GM19324 (cell line): ENCODE results near the gene NEU2.
A peak's percentile ranks its signal among the peaks of the same experiment; 100 is the strongest.
"Not testable (repeated sequence)": the region's sequence is repeated elsewhere in the genome, so short reads cannot be mapped to it uniquely, and the experiment has no call there.

Source experiments
- ATAC-seq: cut with Tn5 transposase; IDR thresholded peaks from one replicate; pipeline ENCODE4 v1.9.1; 2021; ENCODE audit warnings: mild to moderate bottlenecking, moderate library complexity; ENCODE audit not compliant: unreplicated experiment, low FRiP score

NEU2 gene

DNA sequence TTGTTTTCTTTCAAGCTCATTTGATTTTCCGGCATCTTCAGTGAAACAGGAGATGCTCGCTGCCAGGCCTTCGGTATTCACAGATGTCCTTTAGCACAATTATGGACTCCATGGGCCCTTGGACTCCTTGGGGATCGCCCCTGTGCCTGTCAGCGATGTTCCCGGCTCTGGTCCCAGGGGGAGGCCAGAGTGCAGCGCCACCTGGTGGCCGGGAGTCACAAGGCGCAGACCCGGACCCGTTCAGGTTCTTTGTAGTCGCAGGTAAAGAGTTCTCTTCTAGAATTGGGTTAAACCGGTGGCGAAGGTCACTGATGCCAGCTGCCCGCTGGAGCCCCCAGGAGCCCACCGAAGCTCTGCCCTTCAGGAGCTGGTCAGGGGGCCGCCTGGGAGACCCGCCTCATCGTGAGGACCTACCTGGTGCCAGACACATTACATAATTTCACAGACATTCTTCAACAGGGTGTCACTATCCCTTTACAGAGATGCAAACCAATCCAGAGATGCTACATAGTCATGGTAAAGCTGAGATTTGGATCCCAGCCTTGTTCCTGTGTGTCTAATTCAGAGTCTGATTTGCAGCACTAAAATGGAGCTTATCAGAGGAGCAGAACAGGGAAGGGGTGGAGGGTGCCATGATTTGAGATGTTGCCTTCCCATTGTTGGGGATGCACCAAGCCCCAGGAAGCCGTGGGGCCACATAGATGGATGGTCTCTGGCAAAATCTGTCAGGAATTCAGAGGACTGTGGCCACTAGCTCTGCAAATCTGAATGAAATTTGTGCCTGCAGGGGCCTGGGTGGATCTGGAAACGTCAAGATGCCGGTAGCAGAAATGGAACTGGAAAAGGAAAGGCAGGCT, 21.7 kb downstream of the NEU2 start:
- ATAC-seq, result no peak

- no peak for ATAC-seq
These were observed 22.9 kb downstream of the NEU2 start for GRCh38 chr2:233055362-233055761.

DNA sequence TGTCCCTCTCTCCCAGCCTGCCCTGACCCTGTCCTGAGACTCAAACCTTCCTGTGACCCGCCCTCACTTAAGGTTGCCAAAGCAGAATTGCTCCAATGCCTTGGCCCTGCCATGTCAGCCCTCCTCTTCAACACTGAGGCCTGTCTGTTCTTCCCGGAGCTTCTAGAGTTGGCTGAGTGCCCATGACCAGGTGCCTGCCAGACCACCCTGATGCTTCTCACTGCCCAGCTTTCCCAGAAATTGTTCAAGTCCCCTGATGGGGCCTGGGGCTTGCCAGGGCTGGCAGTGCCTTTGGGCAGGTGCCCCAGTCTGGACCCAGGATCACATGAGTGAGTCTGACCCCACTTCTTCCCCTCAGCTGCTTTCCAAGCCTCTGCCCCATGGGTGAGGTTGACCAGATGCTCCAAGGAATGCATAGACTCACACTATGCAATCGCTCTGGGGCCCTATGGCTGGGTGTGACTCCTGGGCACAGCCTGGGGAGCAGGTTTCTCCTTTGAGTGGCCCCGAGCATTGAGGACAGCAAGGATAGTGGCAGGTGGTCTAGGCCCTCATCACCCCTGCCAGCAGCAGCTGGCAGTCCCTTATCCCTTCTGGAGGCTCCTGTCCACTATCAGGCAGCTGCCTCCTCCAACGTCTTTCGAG, 24.6 kb downstream of the NEU2 start:
- ATAC-seq, result no peak

GRCh38 chr2:233058717-233059546, 26.5 kb downstream of the NEU2 start:
- no peak for ATAC-seq

DNA sequence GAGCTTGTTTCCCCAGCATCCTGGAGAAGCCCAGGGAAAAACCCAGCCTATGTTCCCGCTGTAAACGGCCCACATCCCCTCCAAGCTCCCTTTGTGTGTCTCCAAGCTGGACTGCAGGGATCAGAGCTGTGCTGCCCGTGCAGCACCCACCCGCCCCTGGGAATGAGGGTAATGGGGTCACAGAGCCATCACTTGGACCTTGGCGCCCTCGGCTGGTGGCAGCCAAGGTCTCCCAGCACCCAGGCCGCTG, 27.0 kb downstream of the NEU2 start:
- ATAC-seq, result no peak

GRCh38 chr2:233059797-233060500, 27.5 kb downstream of the NEU2 start, which contains the start of gene INPP5D:
Gene INPP5D, plus strand, starts transcription at chr2:233060342. Its CDS starts 137 bp downstream, at chr2:233060479.
- ATAC-seq, result peak; percentile 35

DNA sequence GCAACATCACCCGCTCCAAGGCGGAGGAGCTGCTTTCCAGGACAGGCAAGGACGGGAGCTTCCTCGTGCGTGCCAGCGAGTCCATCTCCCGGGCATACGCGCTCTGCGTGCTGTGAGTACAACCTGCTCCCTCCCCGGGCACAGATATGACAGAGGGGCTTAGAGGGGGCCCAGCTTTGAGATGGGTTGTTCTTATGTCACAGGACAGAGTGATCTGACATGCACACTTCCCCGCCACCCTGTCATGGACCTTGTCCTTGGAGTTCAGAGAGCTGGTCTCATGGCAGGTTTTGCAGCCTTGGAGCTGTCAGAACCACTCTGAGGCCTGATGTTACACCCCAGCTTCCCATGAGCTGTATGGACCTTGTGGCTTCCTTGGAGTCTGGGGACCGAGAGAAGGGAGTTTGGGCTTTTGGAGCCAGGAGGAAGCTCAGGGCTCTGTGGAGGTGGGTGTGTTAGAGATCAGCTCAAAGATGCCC, 28.1 kb downstream of the NEU2 start:
- ATAC-seq, result no peak

GRCh38 chr2:233060980-233061590, 28.6 kb downstream of the NEU2 start:
- ATAC-seq, result no peak

DNA sequence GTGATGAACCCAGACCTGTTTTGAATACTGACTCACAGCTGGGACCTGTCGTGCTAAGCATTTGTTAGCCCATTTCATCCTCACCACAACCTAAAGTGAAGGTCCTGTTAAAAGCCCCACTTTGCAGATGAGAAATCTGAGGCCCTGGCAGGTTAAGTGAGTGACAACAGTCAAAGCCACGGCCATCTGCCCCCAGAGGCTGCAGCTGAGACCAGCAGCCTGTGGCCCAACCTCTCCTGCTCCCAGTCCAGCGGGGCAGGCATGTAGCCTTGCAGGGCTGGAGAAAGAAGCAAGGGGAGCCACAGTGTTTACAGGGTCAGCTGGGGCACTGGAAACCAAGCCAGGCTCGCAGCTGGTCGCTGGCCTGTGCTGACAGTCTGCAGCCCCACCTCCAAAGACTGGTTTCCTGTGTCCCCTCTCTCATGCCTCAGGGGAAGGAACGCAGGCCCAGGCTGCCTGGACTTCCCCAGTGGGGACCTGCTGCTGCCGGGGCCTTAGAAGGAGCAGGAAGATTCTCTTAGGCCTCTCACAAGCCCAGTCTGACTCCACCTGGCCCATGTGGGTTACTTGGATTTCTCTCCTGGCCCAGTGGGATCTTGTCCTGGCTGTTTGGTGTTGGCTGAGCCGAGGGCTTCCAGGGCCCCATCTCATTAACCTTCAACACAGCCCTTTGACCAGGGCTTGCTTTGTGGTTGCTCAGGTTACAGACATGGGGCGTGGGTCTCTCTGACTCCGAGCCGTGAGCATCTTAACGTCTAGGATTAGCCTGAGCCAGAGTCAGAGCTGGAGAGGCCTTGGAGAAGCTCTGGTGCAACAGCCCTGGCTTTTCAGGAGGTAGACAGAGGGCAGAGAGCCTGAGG, 29.3 kb downstream of the NEU2 start:
- ATAC-seq, result peak; percentile 24

GRCh38 chr2:233062451-233062850, 30.0 kb downstream of the NEU2 start:
- no peak for ATAC-seq

DNA sequence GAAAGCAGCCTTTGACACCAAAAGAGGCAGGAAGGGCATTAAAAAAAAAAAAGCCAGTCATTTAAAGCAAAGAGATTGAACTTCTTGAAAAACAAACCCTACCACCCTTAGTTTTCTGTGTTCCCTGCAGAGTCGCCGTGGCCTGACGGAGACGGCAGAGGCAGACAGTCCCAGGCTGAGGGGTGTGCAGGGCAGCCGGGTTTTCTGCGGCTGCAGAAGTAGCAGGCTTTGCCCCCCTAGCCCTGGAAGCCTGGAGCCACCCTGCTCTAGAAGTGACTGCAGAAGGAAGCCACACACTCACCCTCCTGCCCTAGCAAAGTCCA, 30.4 kb downstream of the NEU2 start:
- ATAC-seq, result no peak

- peak; percentile 48 for ATAC-seq
These were observed 30.9 kb downstream of the NEU2 start for GRCh38 chr2:233063269-233063975.

GRCh38 chr2:233063976-233064411, 31.5 kb downstream of the NEU2 start:
- ATAC-seq, result no peak

DNA sequence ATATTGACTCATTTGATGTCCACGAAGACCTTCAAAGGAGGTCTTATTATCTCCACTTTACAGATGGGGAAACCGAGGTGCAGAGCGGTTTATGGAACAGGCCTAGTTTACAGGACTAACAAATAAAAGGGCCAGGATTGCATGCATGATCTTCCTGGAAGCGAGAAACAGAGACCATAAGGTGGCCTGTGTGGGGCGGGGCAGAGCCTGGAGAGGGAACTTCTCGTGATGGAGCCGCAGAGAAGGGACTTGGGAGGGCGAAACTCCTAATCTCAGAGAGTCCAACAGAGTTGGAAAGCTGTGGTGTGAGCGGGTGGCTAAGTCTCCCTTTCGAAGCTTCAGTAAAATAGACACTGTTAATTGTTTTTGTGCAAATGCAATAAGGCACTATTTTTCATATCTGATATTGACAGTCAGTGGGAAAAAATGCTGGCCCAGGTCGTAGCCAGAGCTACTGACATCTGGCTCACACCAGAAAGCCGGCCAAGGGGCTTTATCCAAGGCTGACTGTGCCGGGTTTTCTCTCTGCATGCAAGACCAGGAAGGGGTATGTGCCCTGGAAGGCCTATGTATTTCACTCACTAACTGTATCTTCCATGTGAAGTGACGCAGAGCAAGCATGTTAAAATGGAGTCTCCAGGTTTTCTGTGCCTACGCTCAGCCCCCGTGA, 32.2 kb downstream of the NEU2 start:
- no peak for ATAC-seq

- ATAC-seq, result not testable (repeated sequence)
These were observed 32.7 kb downstream of the NEU2 start for GRCh38 chr2:233065200-233065589.

DNA sequence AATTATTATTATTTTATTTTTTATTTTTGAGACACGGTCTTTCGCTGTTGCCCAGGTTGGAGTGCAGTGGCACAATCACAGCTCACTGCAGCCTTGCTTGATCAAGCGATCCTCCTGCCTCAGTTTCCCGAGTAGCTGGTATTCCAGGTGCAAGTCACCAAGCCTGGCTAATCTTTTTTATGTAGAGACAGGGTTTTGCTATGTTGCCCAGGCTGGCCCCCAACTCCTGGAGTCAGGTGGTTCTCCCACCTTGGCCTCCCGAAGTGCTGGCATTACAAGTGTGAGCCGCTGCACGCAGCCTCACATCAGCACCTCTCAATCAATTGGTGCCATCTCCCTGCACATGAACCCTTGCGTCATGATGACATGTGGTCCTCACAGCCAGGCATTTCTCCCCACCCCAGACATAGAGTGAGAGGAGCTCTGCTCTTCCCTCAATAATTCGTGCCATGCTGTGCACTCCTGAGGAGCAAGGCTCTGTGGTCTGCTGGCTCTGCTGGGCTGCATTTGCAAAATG, 33.5 kb downstream of the NEU2 start:
- no peak for ATAC-seq

- no peak for ATAC-seq
These were observed 36.4 kb downstream of the NEU2 start for GRCh38 chr2:233068762-233069418.
